ENCODE measurements around the gene NRTN. TPM values are rescaled to one million over a fixed set of nuclear protein-coding genes. Genes with fewer than 3 reads are reported as not detected.
A peak's percentile ranks its signal among the peaks of the same experiment; 100 is the strongest.

Gene NRTN
- total and polyA plus RNA-seq, 2 of the 13 experiments (the other 11 are each of a cell fraction or from before 2014, with no cell fraction given), result 4.1 to 5.3 TPM

DNA sequence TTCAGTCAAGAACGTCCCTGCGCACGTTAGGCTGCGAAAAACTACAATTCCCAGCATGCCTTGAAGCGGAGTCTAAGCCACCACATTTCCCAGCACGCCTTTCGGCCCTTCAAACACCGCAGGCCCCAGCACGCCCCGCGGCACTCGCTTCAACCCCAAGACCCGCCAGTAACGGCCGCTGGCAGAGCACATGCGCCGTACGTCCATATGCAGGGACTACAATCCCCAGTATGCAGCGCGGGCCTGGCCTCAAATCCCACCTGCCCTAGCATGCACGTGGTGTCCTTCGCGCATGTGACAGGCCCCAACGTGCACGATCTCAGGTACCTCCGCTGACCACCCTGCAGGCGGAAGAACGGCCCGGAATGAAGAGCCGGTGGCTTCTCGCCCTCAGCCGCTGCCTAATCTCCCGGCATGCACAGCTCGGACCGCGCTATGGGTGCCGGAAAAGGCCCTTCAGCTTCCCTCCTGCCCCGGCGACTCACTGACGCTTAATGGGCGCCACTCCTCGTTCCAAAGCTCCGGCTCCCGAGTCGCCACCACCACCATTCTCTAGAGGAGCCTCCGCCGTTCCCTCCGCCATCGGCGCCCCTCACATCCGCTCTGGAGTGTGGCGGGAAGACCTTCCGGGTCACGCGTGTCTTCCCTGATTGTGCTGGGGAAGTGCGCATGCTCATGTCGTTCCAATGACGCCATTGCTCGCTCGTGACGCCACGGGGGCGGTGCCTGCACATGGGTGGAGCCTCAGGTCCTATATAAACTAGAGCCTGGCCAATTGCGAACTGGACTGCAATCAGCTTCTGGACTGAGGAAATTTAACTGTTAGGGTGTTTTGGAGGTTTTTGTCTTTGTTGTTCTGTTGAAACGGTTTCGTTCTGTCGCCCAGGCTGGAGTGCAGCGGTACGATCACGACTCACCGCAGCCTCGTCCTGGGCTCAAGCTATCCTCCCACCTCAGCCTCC lies 14.0 kb upstream of the NRTN start, which contains the start of gene DUS3L (continued):
- TF ChIP-seq, protein P1, sequence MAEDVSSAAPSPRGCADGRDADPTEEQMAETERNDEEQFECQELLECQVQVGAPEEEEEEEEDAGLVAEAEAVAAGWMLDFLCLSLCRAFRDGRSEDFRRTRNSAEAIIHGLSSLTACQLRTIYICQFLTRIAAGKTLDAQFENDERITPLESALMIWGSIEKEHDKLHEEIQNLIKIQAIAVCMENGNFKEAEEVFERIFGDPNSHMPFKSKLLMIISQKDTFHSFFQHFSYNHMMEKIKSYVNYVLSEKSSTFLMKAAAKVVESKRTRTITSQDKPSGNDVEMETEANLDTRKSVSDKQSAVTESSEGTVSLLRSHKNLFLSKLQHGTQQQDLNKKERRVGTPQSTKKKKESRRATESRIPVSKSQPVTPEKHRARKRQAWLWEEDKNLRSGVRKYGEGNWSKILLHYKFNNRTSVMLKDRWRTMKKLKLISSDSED (CRISPR knock-in tag; IDR thresholded peaks at IDR 0.05), result 0 out of 2 replicates have a peak, but pooled peaks have one; percentile 79
- no peak for TF ChIP-seq PHB2 (IDR thresholded peaks at IDR 0.05; ENCODE audit: partially characterized antibody)
- TF ChIP-seq, protein P2, sequence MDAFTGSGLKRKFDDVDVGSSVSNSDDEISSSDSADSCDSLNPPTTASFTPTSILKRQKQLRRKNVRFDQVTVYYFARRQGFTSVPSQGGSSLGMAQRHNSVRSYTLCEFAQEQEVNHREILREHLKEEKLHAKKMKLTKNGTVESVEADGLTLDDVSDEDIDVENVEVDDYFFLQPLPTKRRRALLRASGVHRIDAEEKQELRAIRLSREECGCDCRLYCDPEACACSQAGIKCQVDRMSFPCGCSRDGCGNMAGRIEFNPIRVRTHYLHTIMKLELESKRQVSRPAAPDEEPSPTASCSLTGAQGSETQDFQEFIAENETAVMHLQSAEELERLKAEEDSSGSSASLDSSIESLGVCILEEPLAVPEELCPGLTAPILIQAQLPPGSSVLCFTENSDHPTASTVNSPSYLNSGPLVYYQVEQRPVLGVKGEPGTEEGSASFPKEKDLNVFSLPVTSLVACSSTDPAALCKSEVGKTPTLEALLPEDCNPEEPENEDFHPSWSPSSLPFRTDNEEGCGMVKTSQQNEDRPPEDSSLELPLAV (CRISPR knock-in tag; conservative IDR thresholded peaks at IDR 0.05; ENCODE audit: low read depth), result no peak
- TF ChIP-seq KMT2B (CRISPR knock-in tag; IDR thresholded peaks at IDR 0.05), result peak; percentile 70
- TF ChIP-seq, protein P3, sequence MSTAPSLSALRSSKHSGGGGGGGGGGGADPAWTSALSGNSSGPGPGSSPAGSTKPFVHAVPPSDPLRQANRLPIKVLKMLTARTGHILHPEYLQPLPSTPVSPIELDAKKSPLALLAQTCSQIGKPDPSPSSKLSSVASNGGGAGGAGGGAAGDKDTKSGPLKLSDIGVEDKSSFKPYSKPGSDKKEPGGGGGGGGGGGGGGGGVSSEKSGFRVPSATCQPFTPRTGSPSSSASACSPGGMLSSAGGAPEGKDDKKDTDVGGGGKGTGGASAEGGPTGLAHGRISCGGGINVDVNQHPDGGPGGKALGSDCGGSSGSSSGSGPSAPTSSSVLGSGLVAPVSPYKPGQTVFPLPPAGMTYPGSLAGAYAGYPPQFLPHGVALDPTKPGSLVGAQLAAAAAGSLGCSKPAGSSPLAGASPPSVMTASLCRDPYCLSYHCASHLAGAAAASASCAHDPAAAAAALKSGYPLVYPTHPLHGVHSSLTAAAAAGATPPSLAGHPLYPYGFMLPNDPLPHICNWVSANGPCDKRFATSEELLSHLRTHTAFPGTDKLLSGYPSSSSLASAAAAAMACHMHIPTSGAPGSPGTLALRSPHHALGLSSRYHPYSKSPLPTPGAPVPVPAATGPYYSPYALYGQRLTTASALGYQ (CRISPR knock-in tag; IDR thresholded peaks at IDR 0.05), result no peak
- TF ChIP-seq ZMYM2 (CRISPR knock-in tag; IDR thresholded peaks at IDR 0.05), result peak; percentile 46
- TF ChIP-seq ZNF570 (CRISPR knock-in tag; IDR thresholded peaks at IDR 0.05; ENCODE audit: borderline replicate concordance), result no peak
- no peak; the same call in none of the 2 replicates for TF ChIP-seq ZNF317 (CRISPR knock-in tag; IDR thresholded peaks at IDR 0.05)
- TF ChIP-seq GABPB1 (CRISPR knock-in tag; IDR thresholded peaks at IDR 0.05), result peak; percentile 97
- TF ChIP-seq, protein P4, sequence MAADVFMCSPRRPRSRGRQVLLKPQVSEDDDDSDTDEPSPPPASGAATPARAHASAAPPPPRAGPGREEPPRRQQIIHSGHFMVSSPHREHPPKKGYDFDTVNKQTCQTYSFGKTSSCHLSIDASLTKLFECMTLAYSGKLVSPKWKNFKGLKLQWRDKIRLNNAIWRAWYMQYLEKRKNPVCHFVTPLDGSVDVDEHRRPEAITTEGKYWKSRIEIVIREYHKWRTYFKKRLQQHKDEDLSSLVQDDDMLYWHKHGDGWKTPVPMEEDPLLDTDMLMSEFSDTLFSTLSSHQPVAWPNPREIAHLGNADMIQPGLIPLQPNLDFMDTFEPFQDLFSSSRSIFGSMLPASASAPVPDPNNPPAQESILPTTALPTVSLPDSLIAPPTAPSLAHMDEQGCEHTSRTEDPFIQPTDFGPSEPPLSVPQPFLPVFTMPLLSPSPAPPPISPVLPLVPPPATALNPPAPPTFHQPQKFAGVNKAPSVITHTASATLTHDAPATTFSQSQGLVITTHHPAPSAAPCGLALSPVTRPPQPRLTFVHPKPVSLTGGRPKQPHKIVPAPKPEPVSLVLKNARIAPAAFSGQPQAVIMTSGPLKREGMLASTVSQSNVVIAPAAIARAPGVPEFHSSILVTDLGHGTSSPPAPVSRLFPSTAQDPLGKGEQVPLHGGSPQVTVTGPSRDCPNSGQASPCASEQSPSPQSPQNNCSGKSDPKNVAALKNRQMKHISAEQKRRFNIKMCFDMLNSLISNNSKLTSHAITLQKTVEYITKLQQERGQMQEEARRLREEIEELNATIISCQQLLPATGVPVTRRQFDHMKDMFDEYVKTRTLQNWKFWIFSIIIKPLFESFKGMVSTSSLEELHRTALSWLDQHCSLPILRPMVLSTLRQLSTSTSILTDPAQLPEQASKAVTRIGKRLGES (CRISPR knock-in tag; IDR thresholded peaks at IDR 0.05; ENCODE audit: borderline replicate concordance), result no peak
- no peak for TF ChIP-seq HNF4G (IDR thresholded peaks at IDR 0.05; ENCODE audit: borderline replicate concordance, low read depth, low read length)
- no peak for TF ChIP-seq HNF4G (CRISPR knock-in tag; IDR thresholded peaks at IDR 0.05; ENCODE audit: borderline replicate concordance, low read depth)
- TF ChIP-seq MIER3 (CRISPR knock-in tag; IDR thresholded peaks at IDR 0.05; ENCODE audit: borderline replicate concordance), result peak; percentile 65; the same call in 1 of the 2 replicates
- peak; percentile 100 for TF ChIP-seq MXI1 (IDR thresholded peaks at IDR 0.05; ENCODE audit: borderline replicate concordance, low read depth, low read length)
- TF ChIP-seq FOXC1 (CRISPR knock-in tag; IDR thresholded peaks at IDR 0.05; ENCODE audit: borderline replicate concordance), result peak; percentile 98
- TF ChIP-seq SYNCRIP (IDR thresholded peaks at IDR 0.05; ENCODE audit: insufficient read depth, low read depth, low read length), result no peak
- TF ChIP-seq PRMT3 (CRISPR knock-in tag; IDR thresholded peaks at IDR 0.05; ENCODE audit: borderline replicate concordance, low read depth), result no peak
- TF ChIP-seq SRSF1 (optimal IDR thresholded peaks at IDR 0.05; ENCODE audit: low read depth, low read length), result peak; percentile 2
- no peak for TF ChIP-seq ZNF292 (CRISPR knock-in tag; IDR thresholded peaks at IDR 0.05; ENCODE audit: borderline replicate concordance, low read depth)
- TF ChIP-seq RNF2 (conservative IDR thresholded peaks at IDR 0.05; ENCODE audit: low read depth), result peak; percentile 97
- TF ChIP-seq ZFP36L2 (CRISPR knock-in tag; IDR thresholded peaks at IDR 0.05), result no peak
